Panc1 (cell line): ENCODE results near the gene UBE2L3. TPM values are rescaled to one million over a fixed set of nuclear protein-coding genes. Genes with fewer than 3 reads are reported as not detected.

Experiments used
- ATAC-seq: fragments of 200-7000 bp; cut with Tn5 transposase; 2 replicates; pipeline ENCODE4 v1.9.1; 2020; ENCODE audit warnings: mild to moderate bottlenecking, moderate library complexity
- BruUV-seq: library from RNA; stranded (reverse); fragments of 400-500 nt; replicated peaks from 2 replicates; lab custom pipeline; 2021; lab: Mats Ljungman, UMichigan
- CTCF ChIA-PET: fragments of 300-600 bp; sonication (Branson Sonifier 250); formaldehyde crosslinking; loops from one replicate; lab custom pipeline; 2022; ENCODE audit warnings: antibody characterized with exemption; lab: Charles Lee
- POLR2A ChIA-PET: fragments of 300-600 bp; sonication (Branson Sonifier 250); formaldehyde crosslinking; loops from one replicate; lab custom pipeline; 2022; ENCODE audit warnings: antibody characterized with exemption; lab: Charles Lee
- DNase-seq: peaks from one replicate; pipeline ENCODE4 v3.0.0-alpha.2; 2010; ENCODE audit warnings: low read depth, low spot score
- H3K27ac ChIP-seq: 2 replicates; pipeline ENCODE4 v1.5.1; 2011; ENCODE audit warnings: mild to moderate bottlenecking, low read length, inconsistent platforms
- H3K27me3 ChIP-seq: fragments of 200-500 bp; sonication (Bioruptor generic); 2 replicates; pipeline ENCODE4 v1.6.0; 2014; ENCODE audit warnings: low read length, inconsistent platforms; ENCODE audit not compliant: control insufficient read depth, insufficient read depth
- H3K36me3 ChIP-seq: fragments of 200-500 bp; sonication (Bioruptor generic); 2 replicates; pipeline ENCODE4 v1.5.1; 2014; ENCODE audit warnings: inconsistent platforms, mild to moderate bottlenecking, low read length, moderate library complexity; ENCODE audit not compliant: control insufficient read depth, insufficient read depth
- H3K4me1 ChIP-seq: 2 replicates; pipeline ENCODE4 v1.5.1; 2011; ENCODE audit warnings: inconsistent platforms, mild to moderate bottlenecking, low read length, moderate library complexity; ENCODE audit not compliant: control insufficient read depth, insufficient read depth
- H3K4me3 ChIP-seq, 2 experiments: 2 replicates each; pipeline ENCODE4 v1.5.1; 2011 to 2012; ENCODE audit warnings: low read depth in 2 of 2, low read length in 2 of 2, mild to moderate bottlenecking in 2 of 2, inconsistent platforms in 1 of 2, moderate library complexity in 1 of 2
- H3K9me3 ChIP-seq: fragments of 200-500 bp; sonication (Bioruptor generic); 2 replicates; pipeline ENCODE4 v1.5.1; 2014; ENCODE audit warnings: low read depth, mild to moderate bottlenecking, inconsistent platforms, low read length, moderate library complexity; ENCODE audit not compliant: control insufficient read depth, insufficient read depth
- in situ Hi-C: cut with HindIII; loops from 2 replicates; pipeline ENCODE4 v1.10.0; 2016; ENCODE audit warnings: low sequenced_read_pairs, low pct_unique_long_range_greater_than_20kb
- intact Hi-C: fragments of 100-400 bp; cut with micrococcal nuclease; formaldehyde crosslinking; loops from one replicate; pipeline ENCODE4 v1.10.0; 2022; ENCODE audit not compliant: unreplicated experiment
- microRNA-seq: library from miRNA; unstranded; fragments of <30 nt; microRNA quantifications from one replicate; pipeline ENCODE4 v1.1.0, GENCODE V29; 2020; ENCODE audit not compliant: unreplicated experiment
- total RNA-seq: library from RNA; stranded (reverse); gene quantifications from one replicate; pipeline ENCODE4 v1.2.1, GENCODE V29; 2021; ENCODE audit not compliant: unreplicated experiment
- TF ChIP-seq, protein P1 (sequence below): fragments of 450-650 bp; IDR thresholded peaks from 2 replicates; pipeline ENCODE4 v1.5.1; 2017; ENCODE audit warnings: mild to moderate bottlenecking

UBE2L3 gene
- total RNA-seq, 1 experiment from 2014 or later: 51.1 TPM

DNA sequence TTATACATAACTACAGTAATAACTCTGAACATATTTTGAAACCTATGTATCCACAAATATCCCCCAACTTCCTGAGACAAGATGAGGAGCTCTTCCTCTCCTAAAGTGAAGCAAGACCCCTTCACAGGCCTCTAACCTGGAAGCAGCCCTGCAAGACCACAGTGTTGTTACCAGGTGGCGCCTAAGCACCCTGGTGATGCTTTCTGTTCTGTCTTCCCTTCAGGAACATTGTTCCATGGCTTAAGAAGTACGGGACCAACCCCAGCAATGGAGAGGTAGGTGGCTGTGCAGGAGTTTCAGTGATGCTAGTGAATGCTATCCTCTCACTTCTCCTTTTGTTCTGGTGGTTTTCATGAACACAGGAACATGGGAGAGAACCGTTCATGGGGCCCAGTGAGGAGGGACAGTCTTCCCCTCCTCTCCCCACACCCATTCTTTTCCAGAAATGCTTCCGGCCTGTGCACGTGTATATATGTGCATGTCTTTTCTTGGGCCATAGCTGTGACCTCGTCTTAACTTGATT is 104.7 kb downstream of the UBE2L3 start:
- in situ Hi-C loops (no loop called here), intact Hi-C loops (no loop called here)
- H3K27ac ChIP-seq: no peak overlapping the region
- ChIA-PET POLR2A (no interaction called here), CTCF (no interaction called here)
- no peaks in the 10 kb centered on the region for H3K9me3 ChIP-seq
- ATAC-seq (no peak), DNase-seq (no peak)
- H3K27me3 ChIP-seq: no peaks in the 10 kb centered on the region
- BruUV-seq: no TSS peak
- H3K4me1 ChIP-seq: no peaks in the 10 kb centered on the region
- peaks cover 5% of the 10 kb centered on the region; the same call in 1 of the 2 replicates for H3K36me3 ChIP-seq
- H3K4me3 ChIP-seq: no peak overlapping the region
- TF ChIP-seq, protein P1, sequence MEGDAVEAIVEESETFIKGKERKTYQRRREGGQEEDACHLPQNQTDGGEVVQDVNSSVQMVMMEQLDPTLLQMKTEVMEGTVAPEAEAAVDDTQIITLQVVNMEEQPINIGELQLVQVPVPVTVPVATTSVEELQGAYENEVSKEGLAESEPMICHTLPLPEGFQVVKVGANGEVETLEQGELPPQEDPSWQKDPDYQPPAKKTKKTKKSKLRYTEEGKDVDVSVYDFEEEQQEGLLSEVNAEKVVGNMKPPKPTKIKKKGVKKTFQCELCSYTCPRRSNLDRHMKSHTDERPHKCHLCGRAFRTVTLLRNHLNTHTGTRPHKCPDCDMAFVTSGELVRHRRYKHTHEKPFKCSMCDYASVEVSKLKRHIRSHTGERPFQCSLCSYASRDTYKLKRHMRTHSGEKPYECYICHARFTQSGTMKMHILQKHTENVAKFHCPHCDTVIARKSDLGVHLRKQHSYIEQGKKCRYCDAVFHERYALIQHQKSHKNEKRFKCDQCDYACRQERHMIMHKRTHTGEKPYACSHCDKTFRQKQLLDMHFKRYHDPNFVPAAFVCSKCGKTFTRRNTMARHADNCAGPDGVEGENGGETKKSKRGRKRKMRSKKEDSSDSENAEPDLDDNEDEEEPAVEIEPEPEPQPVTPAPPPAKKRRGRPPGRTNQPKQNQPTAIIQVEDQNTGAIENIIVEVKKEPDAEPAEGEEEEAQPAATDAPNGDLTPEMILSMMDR: no peak

Small RNA genes within 50 kb of the gene (microRNA-seq; reads per million reads assigned to microRNA genes)
- 815 reads per million, percentile 78 among the genes with 10 or more reads in this experiment for gene MIR130B
- 17.8 reads per million, percentile 37 among the genes with 10 or more reads in this experiment for gene MIR301B

Other genes with a start within 250 kb of the UBE2L3 start
- gene RIMBP3B, start 184.0 kb upstream of the UBE2L3 start, total RNA-seq: 0.54 TPM
- gene HIC2, start 150.3 kb upstream of the UBE2L3 start, total RNA-seq: 7.3 TPM
- gene TMEM191C, start 100.3 kb upstream of the UBE2L3 start, total RNA-seq: 2.9 TPM
- 0.90 TPM for gene RIMBP3C, start 16.3 kb upstream of the UBE2L3 start, total RNA-seq
- gene YDJC, start 62.3 kb downstream of the UBE2L3 start, total RNA-seq: 60.6 TPM
- gene CCDC116, start 65.0 kb downstream of the UBE2L3 start, total RNA-seq: not detected
- 66.0 TPM for gene SDF2L1, start 74.6 kb downstream of the UBE2L3 start, total RNA-seq
- 40.0 TPM for gene PPIL2, start 98.3 kb downstream of the UBE2L3 start, total RNA-seq
- 4.0 TPM for gene YPEL1, start 168.1 kb downstream of the UBE2L3 start, total RNA-seq